Uterus (tissue), 4 donors: ENCODE data around the gene KCTD1. TPM values are rescaled to one million over a fixed set of nuclear protein-coding genes. Genes with fewer than 3 reads are reported as not detected.

ENCODE experiments used
- DNase-seq, 2 donors: peaks; one replicate each; pipeline ENCODE4 v3.0.0-alpha.2; 2019 to 2020
- H3K27ac ChIP-seq, 2 donors: fragments of 200-600 bp; sonication (generic); 1 replicate in 1 of 2; 2 replicates in 1 of 2; pipeline ENCODE4 v1.5.1; 2016 to 2018
- H3K27me3 ChIP-seq, 2 donors: fragments of 200-600 bp; sonication (generic); one replicate each; pipeline ENCODE4 v1.5.1; 2018 to 2019; ENCODE audit warnings: control low read depth in 1 of 2
- H3K36me3 ChIP-seq, 2 donors: fragments of 200-600 bp; sonication (generic); one replicate each; pipeline ENCODE4 v1.5.1; 2019; ENCODE audit warnings: control low read depth in 1 of 2
- H3K4me1 ChIP-seq, 2 donors: fragments of 200-600 bp; sonication (generic); one replicate each; pipeline ENCODE4 v1.5.1; 2018 to 2019; ENCODE audit warnings: control low read depth in 1 of 2
- H3K4me3 ChIP-seq, 2 donors: fragments of 200-600 bp; sonication (generic); 1 replicate in 1 of 2; 2 replicates in 1 of 2; pipeline ENCODE4 v1.5.1; 2018 to 2019; ENCODE audit warnings: mild to moderate bottlenecking in 1 of 2
- H3K9me3 ChIP-seq, 2 donors: fragments of 200-600 bp; sonication (generic); one replicate each; pipeline ENCODE4 v1.5.1; 2019; ENCODE audit warnings: control low read depth in 1 of 2
- POLR2A ChIP-seq, 2 donors: fragments of 450-650 bp; IDR thresholded peaks; one replicate each; pipeline ENCODE4 v1.6.1; 2016; ENCODE audit warnings: antibody characterized with exemption in 2 of 2, mild to moderate bottlenecking in 1 of 2, moderate library complexity in 1 of 2
- intact Hi-C: fragments of 100-400 bp; cut with DNase I; formaldehyde crosslinking; loops from one replicate; pipeline ENCODE4 v1.15.1; 2023; ENCODE audit warnings: low total_unique reads
- total RNA-seq, 4 donors: library from RNA; depleted of rRNA in 3 of 4; stranded (reverse); fragments of >200 nt in 3 of 4; gene quantifications; one replicate each; pipeline versions ENCODE4 v1.1.0 to v1.2.4, GENCODE V29; 2014 to 2023
- TF ChIP-seq, protein P1 (sequence below), 4 experiments: fragments of 200-600 bp in 2 of 4; fragments of 450-650 bp in 2 of 4; sonication (generic) in 2 of 4; IDR thresholded peaks; one replicate each; pipeline ENCODE4 v1.5.1; 2016 to 2019; ENCODE audit warnings: antibody characterized with exemption in 4 of 4, mild to moderate bottlenecking in 2 of 4, moderate library complexity in 1 of 4
- donor health status: DM: yes; HTN: yes; CAD: no.

The KCTD1 gene
- total RNA-seq, 4 donors from 2014 or later, result 1.2 to 41.3 (median 11.7) TPM

GRCh38 chr18:26454192-26454591 is 94.2 kb downstream of the KCTD1 start:
- H3K27ac ChIP-seq, result no peak overlapping the region
- no peak for DNase-seq
- no peak overlapping the region for H3K4me3 ChIP-seq
- no peaks in the 10 kb centered on the region for H3K4me1 ChIP-seq
- intact Hi-C loops, result no loop called here
- no peak for TF ChIP-seq POLR2A (IDR thresholded peaks at IDR 0.05)
- TF ChIP-seq, protein P1, sequence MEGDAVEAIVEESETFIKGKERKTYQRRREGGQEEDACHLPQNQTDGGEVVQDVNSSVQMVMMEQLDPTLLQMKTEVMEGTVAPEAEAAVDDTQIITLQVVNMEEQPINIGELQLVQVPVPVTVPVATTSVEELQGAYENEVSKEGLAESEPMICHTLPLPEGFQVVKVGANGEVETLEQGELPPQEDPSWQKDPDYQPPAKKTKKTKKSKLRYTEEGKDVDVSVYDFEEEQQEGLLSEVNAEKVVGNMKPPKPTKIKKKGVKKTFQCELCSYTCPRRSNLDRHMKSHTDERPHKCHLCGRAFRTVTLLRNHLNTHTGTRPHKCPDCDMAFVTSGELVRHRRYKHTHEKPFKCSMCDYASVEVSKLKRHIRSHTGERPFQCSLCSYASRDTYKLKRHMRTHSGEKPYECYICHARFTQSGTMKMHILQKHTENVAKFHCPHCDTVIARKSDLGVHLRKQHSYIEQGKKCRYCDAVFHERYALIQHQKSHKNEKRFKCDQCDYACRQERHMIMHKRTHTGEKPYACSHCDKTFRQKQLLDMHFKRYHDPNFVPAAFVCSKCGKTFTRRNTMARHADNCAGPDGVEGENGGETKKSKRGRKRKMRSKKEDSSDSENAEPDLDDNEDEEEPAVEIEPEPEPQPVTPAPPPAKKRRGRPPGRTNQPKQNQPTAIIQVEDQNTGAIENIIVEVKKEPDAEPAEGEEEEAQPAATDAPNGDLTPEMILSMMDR (IDR thresholded peaks at IDR 0.05), result no peak
- H3K27me3 ChIP-seq, result no peaks in the 10 kb centered on the region
- H3K9me3 ChIP-seq, result no peaks in the 10 kb centered on the region
- H3K36me3 ChIP-seq, result no peaks in the 10 kb centered on the region

DNA sequence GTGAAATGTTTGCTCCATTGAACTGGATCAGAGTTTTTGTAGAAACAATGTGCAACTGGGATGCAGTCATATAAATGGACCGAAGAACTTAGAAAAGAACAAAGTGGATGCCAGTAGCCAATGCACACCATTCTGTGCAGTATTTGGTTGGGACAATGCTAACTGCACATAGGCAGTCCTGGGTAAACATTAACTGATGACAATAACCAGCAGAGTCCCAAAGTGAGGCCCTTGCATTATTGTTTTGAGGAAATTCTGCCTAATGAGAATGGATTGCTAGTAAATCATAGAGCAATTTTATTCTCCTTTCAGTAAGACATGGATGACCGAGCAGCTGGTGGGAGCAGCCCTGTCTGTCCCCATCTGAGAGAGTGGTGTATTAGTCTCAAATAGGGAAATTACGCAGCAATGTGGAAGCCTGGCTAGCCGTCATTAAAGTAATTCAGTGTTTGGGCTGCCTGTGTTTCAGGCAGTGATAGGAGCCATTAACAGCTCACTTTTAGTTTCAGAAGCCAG is 94.9 kb downstream of the KCTD1 start:
- Histone ChIP-seq H3K27me3 (no peaks in the 10 kb centered on the region), H3K9me3 (no peaks in the 10 kb centered on the region), H3K27ac (no peak overlapping the region), H3K4me1 (no peaks in the 10 kb centered on the region), H3K36me3 (no peaks in the 10 kb centered on the region), H3K4me3 (no peak overlapping the region)
- intact Hi-C loops, result no loop called here
- DNase-seq, result no peak
- TF ChIP-seq POLR2A (IDR thresholded peaks at IDR 0.05), result no peak
- TF ChIP-seq, protein P1 (IDR thresholded peaks at IDR 0.05), result no peak

GRCh38 chr18:26450989-26451682 is 97.2 kb downstream of the KCTD1 start:
- no peaks in the 10 kb centered on the region for H3K27me3 ChIP-seq
- no peaks in the 10 kb centered on the region for H3K9me3 ChIP-seq
- no peaks in the 10 kb centered on the region for H3K36me3 ChIP-seq
- no peak overlapping the region for H3K4me3 ChIP-seq
- no peaks in the 10 kb centered on the region for H3K4me1 ChIP-seq
- intact Hi-C loops, result no loop called here
- DNase-seq, result no peak
- TF ChIP-seq POLR2A (IDR thresholded peaks at IDR 0.05), result no peak
- TF ChIP-seq, protein P1 (IDR thresholded peaks at IDR 0.05), result no peak
- H3K27ac ChIP-seq, result no peak overlapping the region

DNA sequence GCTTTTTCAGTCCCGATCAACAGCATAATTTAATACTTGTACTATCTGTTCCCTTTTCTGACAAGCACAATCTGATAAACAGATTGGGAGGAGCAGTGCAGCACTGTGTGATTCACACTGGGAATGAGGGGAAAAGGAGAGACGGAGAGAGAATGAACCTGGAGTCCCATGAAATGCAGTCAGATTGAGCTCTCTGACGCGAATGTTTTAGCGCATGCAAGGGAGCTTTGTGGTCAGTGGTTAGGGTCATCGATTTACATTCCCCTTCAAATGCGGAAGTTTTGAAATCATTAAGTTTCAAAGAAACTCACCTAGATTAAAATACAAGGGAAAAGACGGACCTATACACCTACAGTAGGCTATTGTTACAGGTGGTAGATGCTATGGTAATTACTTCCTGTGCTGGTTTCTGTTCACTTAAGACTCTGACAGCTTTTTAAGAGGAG is 99.6 kb downstream of the KCTD1 start:
- no peak overlapping the region for H3K27ac ChIP-seq

DNA sequence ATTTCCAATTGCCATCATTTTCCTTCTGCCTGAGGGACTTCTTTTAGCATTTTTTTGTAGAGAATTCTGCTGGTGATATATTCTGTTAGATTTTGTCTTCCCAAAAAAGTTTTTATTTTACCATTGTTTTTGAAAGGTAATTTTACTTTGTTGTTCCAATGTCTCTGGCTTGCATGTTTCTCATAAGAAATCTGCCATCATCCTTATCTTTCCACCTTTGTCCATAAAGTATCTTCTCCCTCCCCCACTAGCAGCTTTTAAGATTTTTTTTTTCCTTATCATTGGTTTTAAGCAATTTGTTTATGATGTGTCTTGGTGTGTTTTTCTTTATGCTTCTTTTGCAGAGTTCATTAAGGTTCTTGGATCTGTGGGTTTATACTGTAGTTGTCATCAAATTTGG is 104.5 kb downstream of the KCTD1 start:
- intact Hi-C loops, result loop anchor here (10.0 kb wide), 1 partner anchor 79 kb away; no protein-coding TSS in a partner anchor
- no peak for DNase-seq
- H3K9me3 ChIP-seq, result no peaks in the 10 kb centered on the region
- H3K27me3 ChIP-seq, result no peaks in the 10 kb centered on the region
- H3K36me3 ChIP-seq, result no peaks in the 10 kb centered on the region
- TF ChIP-seq POLR2A (IDR thresholded peaks at IDR 0.05), result no peak
- TF ChIP-seq, protein P1 (IDR thresholded peaks at IDR 0.05), result no peak
- H3K27ac ChIP-seq, result no peak overlapping the region
- no peaks in the 10 kb centered on the region for H3K4me1 ChIP-seq
- H3K4me3 ChIP-seq, result no peak overlapping the region

More for the DNA sequence above, 99.6 kb downstream of the KCTD1 start:
- Histone ChIP-seq H3K27me3 (no peaks in the 10 kb centered on the region), H3K9me3 (no peaks in the 10 kb centered on the region), H3K4me1 (no peaks in the 10 kb centered on the region), H3K36me3 (no peaks in the 10 kb centered on the region), H3K4me3 (no peak overlapping the region)
- TF ChIP-seq POLR2A (IDR thresholded peaks at IDR 0.05), result no peak
- TF ChIP-seq, protein P1 (IDR thresholded peaks at IDR 0.05), result no peak
- DNase-seq, result no peak
- intact Hi-C loops, result loop anchor here (10.0 kb wide), 1 partner anchor 84 kb away; no protein-coding TSS in a partner anchor
